ENCODE measurements around the gene PDZK1IP1. TPM values are rescaled to one million over a fixed set of nuclear protein-coding genes. Genes with fewer than 3 reads are reported as not detected.
A peak's percentile ranks its signal among the peaks of the same experiment; 100 is the strongest.

Gene PDZK1IP1
- total RNA-seq, 1 experiment from 2014 or later: not detected

DNA sequence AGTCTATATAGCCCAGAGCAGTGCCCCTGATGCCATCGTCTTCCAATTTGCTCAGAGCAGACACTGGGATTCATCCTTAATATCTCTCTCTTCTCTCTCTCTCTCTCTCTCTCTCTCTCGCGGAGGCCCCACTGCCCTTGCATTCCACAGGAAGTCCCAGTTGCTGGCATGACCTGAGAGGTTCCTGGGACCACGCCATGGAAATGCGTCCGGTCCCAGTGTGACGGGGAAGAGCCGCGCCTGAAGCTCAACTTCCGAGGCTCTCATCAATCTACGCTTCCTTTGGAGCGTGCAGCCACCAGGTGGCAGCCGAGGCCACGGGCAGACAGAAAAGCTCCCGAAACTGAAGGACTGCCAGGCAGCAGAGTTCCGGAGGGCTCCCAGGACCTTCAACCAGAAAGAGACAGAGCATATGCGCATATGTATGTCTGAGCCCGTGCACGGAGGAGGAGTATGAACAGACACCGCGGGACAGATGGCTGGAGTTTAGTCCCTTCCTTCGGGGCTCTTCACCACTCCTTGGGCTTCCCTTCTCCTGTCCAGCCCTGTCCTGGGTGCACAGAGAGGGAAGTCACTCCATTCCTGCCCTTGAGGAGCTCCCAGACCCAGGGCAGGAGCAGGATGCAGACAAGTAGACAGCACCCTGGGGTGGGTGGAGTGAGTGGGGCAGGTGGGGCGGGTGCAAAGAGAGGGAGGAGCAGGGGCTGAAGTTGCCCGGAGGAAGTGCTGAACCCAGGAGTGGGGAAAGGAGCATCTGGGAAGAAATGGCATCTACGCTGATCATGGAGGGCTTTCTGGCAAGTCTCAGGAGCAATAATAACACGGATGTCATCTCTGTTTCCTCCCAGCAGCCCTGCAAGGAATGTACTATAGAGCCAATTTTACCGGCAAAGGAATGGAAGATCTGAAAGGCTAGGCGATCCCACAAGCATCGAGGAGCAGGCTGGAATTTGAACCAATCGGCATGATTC lies 10.5 kb downstream of the PDZK1IP1 start (continued):
- TF ChIP-seq, protein P1, sequence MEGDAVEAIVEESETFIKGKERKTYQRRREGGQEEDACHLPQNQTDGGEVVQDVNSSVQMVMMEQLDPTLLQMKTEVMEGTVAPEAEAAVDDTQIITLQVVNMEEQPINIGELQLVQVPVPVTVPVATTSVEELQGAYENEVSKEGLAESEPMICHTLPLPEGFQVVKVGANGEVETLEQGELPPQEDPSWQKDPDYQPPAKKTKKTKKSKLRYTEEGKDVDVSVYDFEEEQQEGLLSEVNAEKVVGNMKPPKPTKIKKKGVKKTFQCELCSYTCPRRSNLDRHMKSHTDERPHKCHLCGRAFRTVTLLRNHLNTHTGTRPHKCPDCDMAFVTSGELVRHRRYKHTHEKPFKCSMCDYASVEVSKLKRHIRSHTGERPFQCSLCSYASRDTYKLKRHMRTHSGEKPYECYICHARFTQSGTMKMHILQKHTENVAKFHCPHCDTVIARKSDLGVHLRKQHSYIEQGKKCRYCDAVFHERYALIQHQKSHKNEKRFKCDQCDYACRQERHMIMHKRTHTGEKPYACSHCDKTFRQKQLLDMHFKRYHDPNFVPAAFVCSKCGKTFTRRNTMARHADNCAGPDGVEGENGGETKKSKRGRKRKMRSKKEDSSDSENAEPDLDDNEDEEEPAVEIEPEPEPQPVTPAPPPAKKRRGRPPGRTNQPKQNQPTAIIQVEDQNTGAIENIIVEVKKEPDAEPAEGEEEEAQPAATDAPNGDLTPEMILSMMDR (IDR thresholded peaks at IDR 0.05 in 2 of 3, conservative IDR thresholded peaks at IDR 0.05 in 1 of 3; ENCODE audit: borderline replicate concordance in 1 of 3, insufficient read depth in 1 of 3, low read depth in 2 of 3, low read length in 2 of 3): peak; percentile 89 to 95 (median 89)
- TF ChIP-seq, protein P2, sequence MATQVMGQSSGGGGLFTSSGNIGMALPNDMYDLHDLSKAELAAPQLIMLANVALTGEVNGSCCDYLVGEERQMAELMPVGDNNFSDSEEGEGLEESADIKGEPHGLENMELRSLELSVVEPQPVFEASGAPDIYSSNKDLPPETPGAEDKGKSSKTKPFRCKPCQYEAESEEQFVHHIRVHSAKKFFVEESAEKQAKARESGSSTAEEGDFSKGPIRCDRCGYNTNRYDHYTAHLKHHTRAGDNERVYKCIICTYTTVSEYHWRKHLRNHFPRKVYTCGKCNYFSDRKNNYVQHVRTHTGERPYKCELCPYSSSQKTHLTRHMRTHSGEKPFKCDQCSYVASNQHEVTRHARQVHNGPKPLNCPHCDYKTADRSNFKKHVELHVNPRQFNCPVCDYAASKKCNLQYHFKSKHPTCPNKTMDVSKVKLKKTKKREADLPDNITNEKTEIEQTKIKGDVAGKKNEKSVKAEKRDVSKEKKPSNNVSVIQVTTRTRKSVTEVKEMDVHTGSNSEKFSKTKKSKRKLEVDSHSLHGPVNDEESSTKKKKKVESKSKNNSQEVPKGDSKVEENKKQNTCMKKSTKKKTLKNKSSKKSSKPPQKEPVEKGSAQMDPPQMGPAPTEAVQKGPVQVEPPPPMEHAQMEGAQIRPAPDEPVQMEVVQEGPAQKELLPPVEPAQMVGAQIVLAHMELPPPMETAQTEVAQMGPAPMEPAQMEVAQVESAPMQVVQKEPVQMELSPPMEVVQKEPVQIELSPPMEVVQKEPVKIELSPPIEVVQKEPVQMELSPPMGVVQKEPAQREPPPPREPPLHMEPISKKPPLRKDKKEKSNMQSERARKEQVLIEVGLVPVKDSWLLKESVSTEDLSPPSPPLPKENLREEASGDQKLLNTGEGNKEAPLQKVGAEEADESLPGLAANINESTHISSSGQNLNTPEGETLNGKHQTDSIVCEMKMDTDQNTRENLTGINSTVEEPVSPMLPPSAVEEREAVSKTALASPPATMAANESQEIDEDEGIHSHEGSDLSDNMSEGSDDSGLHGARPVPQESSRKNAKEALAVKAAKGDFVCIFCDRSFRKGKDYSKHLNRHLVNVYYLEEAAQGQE (IDR thresholded peaks at IDR 0.05; ENCODE audit: low read depth): no peak
- TF ChIP-seq SP1 (IDR thresholded peaks at IDR 0.05; ENCODE audit: low read depth) (no peak; the same call in 1 of the 2 replicates), RAD21 (IDR thresholded peaks at IDR 0.05; ENCODE audit: low read depth) (peak; percentile 95), SRF (IDR thresholded peaks at IDR 0.05; ENCODE audit: low read depth) (peak; percentile 94), SIN3A (IDR thresholded peaks at IDR 0.05; ENCODE audit: low read depth) (no peak), YY1 (IDR thresholded peaks at IDR 0.05; ENCODE audit: extremely low read depth, insufficient replicate concordance, low read depth, low read length) (peak; percentile 67), EZH2 (IDR thresholded peaks at IDR 0.05) (no peak), ZFX (IDR thresholded peaks at IDR 0.05) (no peak), POLR2A (IDR thresholded peaks at IDR 0.05; ENCODE audit: borderline replicate concordance, extremely low read depth, insufficient read depth, insufficient read length) (no peak), FOSL1 (IDR thresholded peaks at IDR 0.05; ENCODE audit: low read depth) (no peak), ZNF274 (IDR thresholded peaks at IDR 0.05; ENCODE audit: low read depth, low read length) (no peak)
- TF ChIP-seq, protein P3, sequence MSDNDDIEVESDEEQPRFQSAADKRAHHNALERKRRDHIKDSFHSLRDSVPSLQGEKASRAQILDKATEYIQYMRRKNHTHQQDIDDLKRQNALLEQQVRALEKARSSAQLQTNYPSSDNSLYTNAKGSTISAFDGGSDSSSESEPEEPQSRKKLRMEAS (IDR thresholded peaks at IDR 0.05): no peak; the same call in 1 of the 2 replicates

Data from HCT116 (cell line).